NCI-H146 treated with DMSO at 0.1 percent for 48 hours (cell line): ENCODE measurements around the gene TLNRD1.

ENCODE experiments used
- DNase-seq: peaks from one replicate; lab custom pipeline; 2025; ENCODE audit not compliant: unreplicated experiment; lab: John Stamatoyannopoulos, UW

Gene TLNRD1

DNA sequence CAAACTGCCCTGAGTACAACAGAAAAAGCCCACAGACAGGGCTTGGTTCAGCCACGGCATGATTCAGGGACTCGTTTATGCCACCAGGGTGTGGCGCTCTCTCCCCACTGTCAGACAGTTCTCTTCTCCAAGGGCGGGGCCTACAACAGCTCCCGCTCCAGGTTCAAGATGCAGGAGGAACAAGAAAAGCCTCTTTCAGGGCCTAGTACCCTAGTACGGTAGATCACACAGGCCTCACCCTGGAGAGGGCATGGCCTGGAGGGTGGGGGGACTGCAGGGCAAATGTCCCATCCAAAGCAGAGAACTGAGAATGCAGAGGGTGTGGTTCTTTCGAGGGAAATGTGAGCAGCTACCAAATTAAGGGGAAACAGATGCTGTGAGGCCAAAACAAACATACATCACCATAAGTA lies 23.1 kb upstream of the TLNRD1 start:
- peak; percentile 5 for DNase-seq

DNA sequence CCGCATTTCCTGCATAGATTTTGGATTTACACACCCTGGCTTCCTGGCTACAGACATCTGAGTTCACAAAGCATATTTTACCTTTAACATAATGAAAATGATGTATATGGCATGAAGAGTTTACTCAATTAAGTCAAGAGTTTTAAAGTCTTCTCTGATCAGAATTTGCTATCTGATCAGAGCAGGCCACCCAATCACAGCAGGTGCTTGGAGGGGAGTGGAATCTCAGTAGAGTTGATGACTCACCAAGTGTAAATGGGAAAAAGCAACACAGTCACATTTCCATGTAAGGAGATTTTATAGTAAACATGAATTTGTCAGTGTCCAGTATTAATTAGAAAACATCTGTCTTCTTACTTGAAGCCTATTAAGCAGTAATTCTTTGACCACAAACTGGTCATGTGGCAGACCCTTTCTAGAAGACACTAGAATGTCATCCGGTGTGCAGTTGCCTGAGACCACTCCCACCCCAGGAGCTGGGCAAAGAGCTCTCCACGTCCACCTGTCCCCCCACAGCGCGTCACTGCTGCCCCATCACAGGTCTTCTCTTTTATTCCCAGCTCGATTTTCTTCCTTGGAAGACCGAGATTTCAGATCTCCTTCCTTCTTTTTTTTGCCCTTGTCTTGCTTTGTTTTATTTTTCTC lies 21.9 kb upstream of the TLNRD1 start:
- DNase-seq: no peak

DNA sequence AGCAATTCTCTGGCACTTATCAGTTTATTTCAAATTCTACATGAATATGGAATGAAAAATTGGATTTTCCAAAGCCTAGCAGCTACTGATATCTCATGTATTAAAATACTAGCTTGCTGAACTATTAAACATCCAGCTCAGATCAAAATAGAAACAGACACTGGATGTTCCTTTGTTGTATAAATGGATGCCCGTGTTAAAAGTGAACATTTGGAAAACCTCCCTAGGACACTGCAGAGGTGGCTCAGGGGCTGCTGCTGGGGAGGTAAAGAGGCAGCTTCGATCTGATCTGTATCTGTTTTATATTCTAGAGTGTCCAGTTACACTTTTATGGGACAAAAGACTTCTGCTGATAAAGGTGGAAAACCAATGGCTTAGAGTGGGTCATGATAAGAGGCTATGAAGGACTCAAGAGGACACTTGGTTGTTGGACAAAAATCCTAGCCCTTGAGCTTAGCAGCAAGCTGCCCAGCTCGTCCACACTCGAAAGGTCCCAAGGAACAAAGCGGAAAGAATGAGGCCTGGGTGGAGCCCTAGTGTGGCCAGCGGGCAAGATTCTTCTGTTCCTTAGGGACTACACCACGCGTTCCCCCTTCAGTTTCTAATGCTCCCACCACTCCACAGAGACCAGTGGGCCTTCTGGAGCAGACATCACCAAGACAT lies 21.1 kb upstream of the TLNRD1 start:
- DNase-seq: no peak

DNA sequence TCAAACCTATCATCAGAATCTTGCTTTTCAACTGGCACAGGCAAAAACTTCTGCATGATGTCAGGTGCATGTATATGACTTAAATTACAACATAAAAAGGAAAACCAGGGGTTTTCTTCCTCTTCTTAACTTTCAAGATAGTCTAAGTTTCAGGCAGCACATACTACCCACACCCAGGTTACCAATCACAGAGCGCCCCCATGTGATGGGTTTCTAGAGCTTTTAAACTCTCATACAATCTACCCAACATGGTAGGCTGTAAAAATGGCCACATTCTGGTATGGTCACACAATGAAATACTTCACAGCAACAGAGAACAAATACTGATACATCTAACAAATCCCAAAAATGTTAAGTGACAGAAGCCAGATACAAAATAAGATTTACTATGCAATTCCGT lies 18.5 kb upstream of the TLNRD1 start:
- no peak for DNase-seq

DNA sequence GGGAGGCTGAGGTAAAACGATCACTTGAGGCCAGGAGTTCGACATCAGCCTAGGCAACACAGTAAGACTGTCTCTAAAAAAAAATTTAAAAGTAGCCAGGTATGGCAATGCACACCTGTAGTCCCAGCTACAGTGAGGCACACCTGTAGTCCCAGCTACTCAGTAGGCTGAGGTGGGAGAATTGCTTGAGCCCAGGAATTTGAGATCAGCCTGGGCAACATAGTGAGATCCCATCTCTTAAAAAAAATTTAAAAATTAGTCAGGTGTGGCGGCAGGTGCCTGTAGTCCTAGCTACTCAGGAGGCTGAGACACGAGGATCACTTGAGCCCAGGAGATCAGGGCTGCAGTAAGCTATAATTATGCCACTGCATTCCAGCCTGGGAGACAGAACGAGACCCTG lies 17.9 kb upstream of the TLNRD1 start:
- no peak for DNase-seq

DNA sequence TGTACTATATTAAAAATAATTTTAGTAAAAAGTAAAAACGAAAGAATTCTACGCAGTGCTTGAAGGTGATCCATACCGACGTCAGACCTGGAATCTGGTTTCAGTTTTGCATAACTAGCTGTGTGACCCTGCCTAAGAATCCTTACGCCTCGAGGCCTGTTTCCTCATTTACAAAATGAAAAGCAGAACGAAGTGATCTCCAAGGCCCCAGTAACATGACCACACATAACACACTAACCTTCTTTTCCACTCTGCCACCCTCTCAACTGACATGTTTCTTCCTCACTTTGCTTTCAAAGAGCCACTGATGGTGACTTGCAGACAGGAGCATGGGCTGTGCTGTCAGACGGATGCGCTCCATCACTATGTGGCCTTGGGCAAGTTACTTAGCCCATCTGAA lies 15.9 kb upstream of the TLNRD1 start:
- no peak for DNase-seq

DNA sequence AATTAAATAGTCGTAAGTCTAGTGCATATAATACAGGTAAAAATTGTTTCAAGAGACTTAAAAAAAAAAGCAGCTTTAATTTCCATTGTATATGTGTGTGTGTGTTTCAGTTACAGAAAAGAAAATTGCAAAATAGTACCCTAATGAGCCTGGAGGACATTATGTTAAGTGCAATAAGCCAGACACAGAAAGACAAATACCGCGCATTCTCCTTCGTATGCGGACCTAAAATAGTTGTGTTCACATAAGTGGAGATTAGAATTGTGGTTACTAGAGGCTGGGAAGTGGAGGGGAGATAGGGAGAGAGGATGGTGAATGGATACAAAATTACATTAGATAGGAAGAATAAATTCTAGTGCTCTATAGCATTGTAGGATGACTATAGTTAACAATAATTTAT lies 14.7 kb upstream of the TLNRD1 start:
- no peak for DNase-seq

DNA sequence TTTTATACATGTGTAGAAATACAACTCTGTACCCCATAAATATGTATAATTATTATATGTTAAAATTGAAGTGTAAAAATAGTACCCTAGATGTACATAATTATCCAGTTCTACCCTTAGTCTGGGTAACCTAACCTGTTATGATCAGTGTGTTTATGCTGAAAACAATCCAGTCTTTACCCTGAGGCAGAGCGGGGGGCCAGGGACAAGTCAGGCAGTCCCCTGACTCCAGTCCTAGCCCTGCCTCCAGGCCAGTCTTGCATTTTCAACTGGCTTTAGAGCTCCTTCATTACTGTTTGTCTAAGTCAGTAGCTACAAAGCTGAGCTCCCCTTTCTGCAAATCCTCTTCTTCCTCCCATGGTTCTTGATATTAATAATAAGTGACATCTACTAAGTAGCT lies 14.2 kb upstream of the TLNRD1 start:
- DNase-seq: no peak

DNA sequence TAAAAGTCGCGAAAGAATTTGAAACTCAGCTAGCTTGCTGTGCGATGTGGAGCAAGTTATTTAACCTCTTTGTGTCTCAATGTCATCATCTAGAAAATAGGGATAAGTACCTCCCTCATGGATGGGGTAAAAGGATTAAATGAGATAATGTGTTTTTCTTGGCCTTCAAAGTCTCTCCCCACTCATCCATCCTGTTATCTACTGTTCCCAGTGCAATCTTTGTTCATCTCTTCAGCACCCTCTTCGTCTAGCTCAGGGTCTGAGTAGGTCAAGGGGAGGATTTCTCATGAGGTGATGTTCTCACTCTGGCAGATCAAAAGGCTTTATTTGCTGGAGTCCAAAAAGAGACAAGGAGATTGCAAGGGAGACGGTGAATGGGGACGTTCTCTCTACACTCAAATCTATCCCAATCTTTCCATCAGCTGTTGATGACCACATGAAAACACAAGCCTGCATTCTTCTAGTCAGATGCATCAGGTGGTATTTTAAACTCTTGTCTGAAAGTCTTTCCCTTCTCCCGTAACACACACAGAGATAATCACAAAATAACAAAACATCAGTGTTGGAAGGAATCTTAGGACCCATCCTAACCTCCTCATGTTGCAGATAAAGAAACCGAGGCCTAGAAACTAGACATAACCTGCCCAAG lies 12.5 kb upstream of the TLNRD1 start:
- no peak for DNase-seq

DNA sequence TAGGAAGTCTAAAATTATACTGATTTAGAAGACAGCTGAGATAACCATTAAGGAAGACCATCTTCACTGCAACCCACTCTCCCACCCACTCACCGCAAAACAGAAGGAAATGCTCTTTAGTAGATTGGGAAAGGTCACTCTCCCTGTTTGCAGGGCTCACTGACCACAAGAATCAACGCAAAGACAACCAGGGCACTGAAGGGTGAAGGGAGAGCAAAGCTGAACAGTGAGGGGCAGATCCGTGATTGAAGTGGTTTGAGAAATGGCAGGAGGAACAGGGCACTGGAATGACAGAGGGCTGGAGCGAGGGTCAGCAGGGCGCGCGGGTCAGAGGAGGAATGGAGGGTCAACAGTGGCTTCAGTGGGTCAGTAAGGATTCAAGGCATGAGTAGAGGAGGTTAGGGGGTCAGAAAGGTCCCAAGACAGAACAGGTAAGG lies 11.6 kb upstream of the TLNRD1 start:
- no peak for DNase-seq

DNA sequence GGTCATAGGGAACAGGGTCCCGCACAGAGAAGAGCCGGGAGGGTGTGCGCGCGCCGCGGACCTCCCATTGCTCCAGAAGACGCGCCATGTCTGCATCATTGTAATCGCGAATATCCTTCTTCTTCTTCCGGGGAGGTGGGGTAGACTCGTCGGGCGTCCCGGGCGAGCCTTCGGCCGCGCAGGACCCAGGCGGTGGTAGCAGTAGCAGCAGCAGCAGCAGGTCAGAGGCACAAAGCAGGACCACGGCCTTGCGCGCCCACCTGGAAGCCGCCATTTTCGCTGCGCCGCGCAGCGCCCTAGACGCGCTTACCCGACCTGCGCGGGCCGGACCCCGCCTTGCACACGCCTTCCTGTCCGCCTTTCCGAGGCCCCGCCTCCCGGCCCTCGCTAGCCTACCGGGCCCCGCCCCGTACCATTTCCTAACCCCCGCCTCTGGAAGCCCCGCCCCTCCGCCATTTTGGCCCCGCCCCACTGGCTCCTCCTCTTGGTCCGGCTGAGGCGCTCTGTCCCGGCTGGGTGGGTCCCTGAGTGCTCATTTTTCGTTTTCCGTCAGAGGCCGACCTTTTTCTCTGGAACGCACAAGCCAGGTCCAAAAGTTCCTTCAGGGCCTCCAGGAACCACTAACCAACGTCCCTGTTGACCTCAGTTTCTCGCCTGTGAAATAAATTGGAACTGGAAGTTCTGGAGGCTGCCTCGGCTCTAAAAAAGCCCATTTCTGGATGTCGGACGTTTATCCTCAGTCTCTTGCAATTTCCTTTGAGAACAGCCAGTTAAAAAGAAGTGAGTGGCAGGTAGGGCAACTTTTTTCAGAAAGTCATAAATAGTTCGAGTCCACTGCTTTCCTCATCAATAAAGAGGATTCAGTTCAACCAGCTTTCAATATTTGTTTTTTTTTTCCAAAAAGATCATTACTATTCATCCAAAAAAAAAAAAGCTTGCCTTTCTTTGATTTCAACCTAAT lies 10.9 kb upstream of the TLNRD1 start, which contains the start of gene MESD:
Gene MESD (minus strand): TSS at position 302 of the 961 bp plus-strand sequence. CDS start 28 bp downstream, at position 274.
- DNase-seq: peak; percentile 75

DNA sequence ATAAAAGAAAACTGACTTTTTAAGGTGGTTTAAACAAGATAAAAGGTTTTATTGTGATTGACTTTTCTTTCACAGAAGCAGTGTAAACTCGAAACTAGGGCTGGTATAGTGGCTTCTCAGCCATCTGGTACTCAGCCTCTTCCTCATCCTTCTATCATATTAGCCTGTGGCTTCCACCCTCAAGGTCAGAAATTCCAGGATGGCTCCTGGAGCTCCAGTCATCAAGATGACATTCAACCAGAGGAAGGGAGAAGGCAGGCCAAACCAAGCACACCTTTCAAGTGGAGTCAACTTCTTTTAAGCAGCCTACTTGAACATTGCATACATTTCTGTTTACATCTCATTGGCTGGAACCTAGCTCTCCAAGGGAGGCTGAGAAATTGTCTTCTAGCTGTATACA lies 9.8 kb upstream of the TLNRD1 start:
- no peak for DNase-seq

DNA sequence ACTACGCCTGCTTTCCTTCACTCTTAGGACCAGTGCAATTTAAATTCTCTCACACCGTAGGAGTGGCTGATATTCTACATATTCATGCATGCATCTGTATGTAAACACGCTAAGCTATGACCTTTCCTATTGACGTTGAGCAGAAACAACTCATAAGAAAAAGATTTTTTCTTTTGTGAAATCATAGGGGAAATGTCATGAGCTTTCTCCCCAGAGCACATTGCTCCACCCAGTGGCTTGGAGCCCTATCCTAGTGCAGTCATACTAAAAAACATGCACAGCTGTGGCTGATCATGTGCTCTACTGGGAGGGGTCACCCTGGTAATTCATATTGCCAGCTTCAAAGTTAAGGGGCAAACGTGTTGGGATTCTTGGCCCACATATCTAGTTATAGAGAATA lies 9.3 kb upstream of the TLNRD1 start:
- DNase-seq: no peak

DNA sequence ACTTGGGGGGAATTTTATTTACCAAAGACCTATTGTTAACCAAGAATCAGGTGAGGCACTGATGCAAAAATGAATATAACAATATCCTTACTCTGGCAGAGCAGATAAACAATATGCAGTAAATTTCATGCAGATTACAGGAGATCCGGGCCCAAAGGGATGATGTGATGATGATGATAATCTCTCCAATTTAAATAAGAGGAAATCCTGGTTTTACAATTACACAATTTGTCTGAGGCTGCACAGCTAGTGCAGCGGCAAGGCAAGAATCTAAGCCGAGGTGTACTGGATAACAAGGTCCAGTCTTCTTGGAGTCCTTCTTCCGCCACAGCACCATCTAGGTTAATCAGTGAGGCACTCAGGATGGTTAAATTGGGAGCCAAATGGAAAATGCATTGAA lies 8.7 kb upstream of the TLNRD1 start:
- DNase-seq: no peak

DNA sequence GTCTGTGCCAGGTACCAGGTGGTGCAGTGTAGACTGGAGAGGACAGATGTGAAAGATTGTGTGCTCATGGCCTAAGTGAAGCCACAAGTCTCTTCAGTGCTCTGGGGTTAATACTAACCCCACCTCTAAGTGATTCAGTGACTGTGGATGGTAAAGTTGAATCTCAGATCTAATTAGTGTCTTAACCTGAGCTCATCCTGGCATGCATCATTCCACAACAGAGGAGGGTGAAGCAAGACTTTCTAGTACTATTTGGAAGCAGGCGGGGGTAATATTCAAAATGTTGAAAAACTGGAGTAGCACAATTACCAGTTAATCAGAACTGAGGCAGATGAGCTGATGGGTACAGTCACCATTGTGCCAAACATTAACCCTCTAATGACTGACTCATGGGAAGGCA lies 8.3 kb upstream of the TLNRD1 start:
- no peak for DNase-seq

DNA sequence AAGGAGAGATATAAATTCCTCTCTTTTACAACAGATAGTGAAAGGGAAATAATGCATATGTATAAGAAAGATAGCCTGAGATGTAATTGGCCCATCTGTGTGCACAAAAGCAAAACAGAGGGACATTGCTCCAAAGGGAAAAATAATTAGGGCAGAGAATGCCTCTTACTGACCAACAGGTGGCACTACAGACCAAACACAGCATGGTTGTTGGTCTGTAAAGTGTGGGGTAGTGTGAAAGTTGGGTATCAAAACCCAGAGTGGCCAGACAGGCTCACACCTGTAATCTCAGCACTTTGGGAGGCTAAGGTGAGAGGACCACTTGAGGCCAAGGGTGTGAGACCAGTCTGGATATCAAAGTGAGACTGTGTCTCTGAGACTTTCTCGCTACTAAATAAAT lies 4.5 kb upstream of the TLNRD1 start:
- DNase-seq: no peak

DNA sequence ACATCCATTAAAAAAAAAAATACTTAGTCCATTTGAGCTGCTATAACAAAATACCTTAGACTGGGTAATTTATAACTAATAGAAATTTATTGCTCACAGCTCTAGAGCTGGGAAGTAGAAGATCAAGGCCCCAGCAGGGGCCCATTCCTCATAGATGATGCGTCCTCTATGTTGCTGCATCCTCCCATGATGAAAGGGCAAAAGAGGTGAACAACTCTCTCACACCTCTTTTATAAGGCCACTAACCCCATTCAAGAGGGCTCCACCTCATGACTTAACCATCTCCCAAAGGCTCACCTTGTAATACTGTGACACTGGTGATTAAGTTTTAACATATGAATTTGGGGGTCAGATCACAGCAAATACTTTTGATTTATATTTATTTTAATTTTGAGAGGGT lies 3.0 kb upstream of the TLNRD1 start:
- no peak for DNase-seq

DNA sequence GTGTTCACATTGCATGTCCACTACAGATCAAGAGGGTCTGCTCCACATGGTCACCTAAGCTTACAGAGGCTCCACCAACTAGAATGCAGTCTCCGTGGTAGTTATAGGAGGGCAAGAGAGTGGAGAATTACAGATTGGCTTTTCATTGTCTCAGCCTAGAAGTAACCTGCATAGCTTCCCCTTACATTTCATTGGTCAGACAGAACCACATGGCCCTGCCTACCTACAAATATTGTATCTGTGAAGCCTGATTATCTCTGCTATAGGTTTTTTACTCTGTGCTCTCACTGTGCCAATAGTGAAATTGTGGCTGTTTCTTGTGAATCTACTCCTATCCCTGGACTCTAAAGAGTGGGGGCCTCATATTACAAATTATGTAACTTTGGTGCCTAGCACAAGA lies 2.5 kb upstream of the TLNRD1 start:
- no peak for DNase-seq

DNA sequence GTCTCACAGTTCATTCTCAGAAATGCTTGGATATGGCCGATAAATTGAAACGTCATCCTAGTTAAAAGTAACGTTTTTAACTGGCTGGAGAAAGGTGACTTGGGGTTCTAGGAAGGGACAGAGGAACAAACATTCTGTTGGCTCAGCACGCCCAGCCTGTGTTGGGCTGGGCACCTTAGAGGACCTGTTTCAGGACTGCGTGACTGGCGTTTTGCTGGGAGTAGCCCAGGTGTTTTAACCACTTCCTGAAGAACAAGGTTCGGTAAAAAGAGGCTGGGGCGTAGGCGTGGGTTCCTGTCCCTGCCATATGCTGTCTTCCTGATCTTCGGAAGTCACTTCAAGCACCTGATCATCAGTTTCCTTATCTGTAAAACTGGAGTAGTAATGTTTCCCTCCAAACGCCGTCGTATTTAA lies 1.1 kb upstream of the TLNRD1 start:
- no peak for DNase-seq

DNA sequence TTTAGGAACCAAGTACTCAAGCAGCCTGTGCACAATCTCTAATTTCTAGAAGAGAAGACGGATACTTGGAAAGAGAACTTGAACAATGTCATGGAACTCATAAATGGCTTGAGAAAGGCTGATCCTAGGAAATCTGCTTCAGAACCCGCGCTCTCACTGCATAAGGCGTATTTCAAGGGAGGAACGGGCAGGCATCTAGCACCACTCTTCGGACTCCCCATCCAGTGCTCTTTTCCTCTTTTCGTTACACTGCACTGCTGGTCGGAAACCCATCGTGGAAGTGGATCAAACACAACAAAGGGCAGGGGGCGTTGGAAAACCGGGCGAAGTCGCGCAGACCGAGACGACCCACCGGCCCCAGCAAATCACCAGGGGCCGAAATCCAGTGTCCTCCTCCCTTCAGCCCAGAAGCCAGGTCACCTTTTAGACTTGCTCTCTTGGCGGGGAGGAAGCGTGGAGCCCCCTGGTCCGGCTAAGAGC lies 539 bp upstream of the TLNRD1 start:
- no peak for DNase-seq
